ENCODE data around the gene RAD51B. TPM values are rescaled to one million over a fixed set of nuclear protein-coding genes. Genes with fewer than 3 reads are reported as not detected.
A peak's percentile ranks its signal among the peaks of the same experiment; 100 is the strongest.

The RAD51B gene
- 11.7 TPM for total RNA-seq (2013)
- polyA plus RNA-seq (10 to 100 TPM in 1 of 3 donors, 1 to 10 TPM in 2; 3.6 to 11.6 (median 9.4) TPM), polyA minus RNA-seq (6.9 and 7.3 TPM in 2 replicates), total RNA-seq (2.0 to 17.3 (median 9.2) reads per million in 11 experiments)

GRCh38 chr14:67819563-67820421 lies at the start of gene RAD51B:
RAD51B (plus strand) TSS chr14:67819779.
- Mint-ChIP-seq H3K27me3 (ENCODE audit: low read depth in 3 of 3) (no peaks in the 10 kb centered on the region), H3K9me3 (peaks cover 0 to 2% (median 0%) of the 10 kb centered on the region in 7 donors), H3K4me3 (peak within 1 kb of the TSS; percentile 98), H3K36me3 (peaks cover 2% of the 10 kb centered on the region in 2 donors), H3K4me1 (peaks cover 50% of the 10 kb centered on the region), H3K27ac (peak within 1 kb of the TSS; percentile 92 to 99 (median 97))
- H3K9ac ChIP-seq (ENCODE audit: insufficient read depth, low read length, poor library complexity, severe bottlenecking), result peak within 1 kb of the TSS; percentile 74
- H3K4me3 ChIP-seq (replicated peaks in 1 of 3; ENCODE audit: low read depth in 2 of 3, low read length in 3 of 3), result peak within 1 kb of the TSS; percentile 77 to 97 (median 94)
- no peaks in the 10 kb centered on the region for H3K9me3 ChIP-seq (replicated peaks in 1 of 2; ENCODE audit: control insufficient read depth in 1 of 2, insufficient read depth in 1 of 2, low read length in 2 of 2)
- intact Hi-C loops (cut with micrococcal nuclease), result loop anchor here in 1 of 2 donors (5.0 to 10.0 kb wide), 2 partner anchors 122 to 395 kb away; partner anchors contain the start of gene RDH11
- no peaks in the 10 kb centered on the region for H3K27me3 ChIP-seq (ENCODE audit: control insufficient read depth in 2 of 2, insufficient read depth in 2 of 2, low read length in 2 of 2)
- peak within 1 kb of the TSS; percentile 92 for H3K4me2 ChIP-seq (replicated peaks; ENCODE audit: extremely low read depth, low read length, poor library complexity, severe bottlenecking)
- WGBS (ENCODE audit: insufficient coverage), result 0% methylated on average over 19 of the region's 30 CpGs
- TF ChIP-seq, protein P1, sequence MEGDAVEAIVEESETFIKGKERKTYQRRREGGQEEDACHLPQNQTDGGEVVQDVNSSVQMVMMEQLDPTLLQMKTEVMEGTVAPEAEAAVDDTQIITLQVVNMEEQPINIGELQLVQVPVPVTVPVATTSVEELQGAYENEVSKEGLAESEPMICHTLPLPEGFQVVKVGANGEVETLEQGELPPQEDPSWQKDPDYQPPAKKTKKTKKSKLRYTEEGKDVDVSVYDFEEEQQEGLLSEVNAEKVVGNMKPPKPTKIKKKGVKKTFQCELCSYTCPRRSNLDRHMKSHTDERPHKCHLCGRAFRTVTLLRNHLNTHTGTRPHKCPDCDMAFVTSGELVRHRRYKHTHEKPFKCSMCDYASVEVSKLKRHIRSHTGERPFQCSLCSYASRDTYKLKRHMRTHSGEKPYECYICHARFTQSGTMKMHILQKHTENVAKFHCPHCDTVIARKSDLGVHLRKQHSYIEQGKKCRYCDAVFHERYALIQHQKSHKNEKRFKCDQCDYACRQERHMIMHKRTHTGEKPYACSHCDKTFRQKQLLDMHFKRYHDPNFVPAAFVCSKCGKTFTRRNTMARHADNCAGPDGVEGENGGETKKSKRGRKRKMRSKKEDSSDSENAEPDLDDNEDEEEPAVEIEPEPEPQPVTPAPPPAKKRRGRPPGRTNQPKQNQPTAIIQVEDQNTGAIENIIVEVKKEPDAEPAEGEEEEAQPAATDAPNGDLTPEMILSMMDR (IDR thresholded peaks at IDR 0.05), result no peak
- H2AFZ ChIP-seq (ENCODE audit: insufficient read depth, low read depth, low read length, poor library complexity, severe bottlenecking), result peak within 1 kb of the TSS; percentile 92
- no peaks in the 10 kb centered on the region for H4K20me1 ChIP-seq (ENCODE audit: insufficient read depth, low read length)
- H3K79me2 ChIP-seq (ENCODE audit: insufficient read depth, low read length), result peaks cover 27% of the 10 kb centered on the region
- H3K36me3 ChIP-seq (replicated peaks in 1 of 2; ENCODE audit: control insufficient read depth in 1 of 2, insufficient read depth in 2 of 2, low read length in 2 of 2), result no peaks in the 10 kb centered on the region
- DNase-seq, result peak; percentile 69 to 86 (median 82)
- H3K4me1 ChIP-seq (ENCODE audit: control insufficient read depth in 1 of 2, insufficient read depth in 2 of 2, low read length in 2 of 2), result peaks cover 51 to 57% of the 10 kb centered on the region in 2 donors
- peak within 1 kb of the TSS; percentile 53 to 89 for H3K27ac ChIP-seq (ENCODE audit: low read depth in 1 of 2, low read length in 2 of 2)

GRCh38 chr14:67773844-67774377 lies 45.7 kb upstream of the RAD51B start:
- no peaks in the 10 kb centered on the region for H3K27me3 Mint-ChIP-seq (ENCODE audit: low read depth in 3 of 3)
- 97% methylated on average over 4 of the region's 5 CpGs for WGBS (ENCODE audit: insufficient coverage)
- H3K36me3 Mint-ChIP-seq, result peaks cover 89 to 94% of the 10 kb centered on the region in 2 donors
- H3K4me1 ChIP-seq (ENCODE audit: control insufficient read depth in 1 of 2, insufficient read depth in 2 of 2, low read length in 2 of 2), result peaks cover 0 to 4% of the 10 kb centered on the region in 2 donors
- H3K4me3 ChIP-seq (replicated peaks in 1 of 3; ENCODE audit: low read depth in 2 of 3, low read length in 3 of 3), result no peak overlapping the region
- H3K79me2 ChIP-seq (ENCODE audit: insufficient read depth, low read length), result no peaks in the 10 kb centered on the region
- DNase-seq, result no peak
- peaks cover 3% of the 10 kb centered on the region for H3K4me1 Mint-ChIP-seq
- peak overlapping the region in 2 of 7 donors; percentile 27 to 31 for H3K27ac Mint-ChIP-seq
- H3K27me3 ChIP-seq (ENCODE audit: control insufficient read depth in 2 of 2, insufficient read depth in 2 of 2, low read length in 2 of 2), result no peaks in the 10 kb centered on the region
- H3K4me3 Mint-ChIP-seq, result no peak overlapping the region
- H3K36me3 ChIP-seq (replicated peaks in 1 of 2; ENCODE audit: control insufficient read depth in 1 of 2, insufficient read depth in 2 of 2, low read length in 2 of 2), result peaks cover 98 to 100% of the 10 kb centered on the region in 2 donors
- H3K9me3 Mint-ChIP-seq, result no peaks in the 10 kb centered on the region
- no peaks in the 10 kb centered on the region for H4K20me1 ChIP-seq (ENCODE audit: insufficient read depth, low read length)
- H3K9ac ChIP-seq (ENCODE audit: insufficient read depth, low read length, poor library complexity, severe bottlenecking), result no peak overlapping the region
- H3K27ac ChIP-seq (ENCODE audit: low read depth in 1 of 2, low read length in 2 of 2), result no peak overlapping the region
- no peak overlapping the region for H2AFZ ChIP-seq (ENCODE audit: insufficient read depth, low read depth, low read length, poor library complexity, severe bottlenecking)
- H3K4me2 ChIP-seq (replicated peaks; ENCODE audit: extremely low read depth, low read length, poor library complexity, severe bottlenecking), result no peak overlapping the region
- TF ChIP-seq, protein P1 (IDR thresholded peaks at IDR 0.05), result no peak
- H3K9me3 ChIP-seq (replicated peaks in 1 of 2; ENCODE audit: control insufficient read depth in 1 of 2, insufficient read depth in 1 of 2, low read length in 2 of 2), result no peaks in the 10 kb centered on the region
- intact Hi-C loops (cut with micrococcal nuclease), result no loop called here
